GM23248 (cell line): ENCODE data around the gene PEG3. TPM values are rescaled to one million over a fixed set of nuclear protein-coding genes. Genes with fewer than 3 reads are reported as not detected.
"Not testable (repeated sequence)": the region's sequence is repeated elsewhere in the genome, so short reads cannot be mapped to it uniquely, and the experiment has no call there.

Experiments
- DNase-seq: peaks from one replicate; pipeline ENCODE4 v3.0.0-alpha.2; 2015
- H2AFZ ChIP-seq: fragments of 200-600 bp; sonication (generic); 2 replicates; pipeline ENCODE4 v1.6.1; 2016; ENCODE audit warnings: antibody characterized with exemption
- H3F3A ChIP-seq: fragments of 200-600 bp; sonication (generic); 2 replicates; pipeline ENCODE4 v1.6.1; 2016; ENCODE audit warnings: mild to moderate bottlenecking, antibody characterized with exemption, mixed run types; ENCODE audit not compliant: insufficient read depth
- H3K27ac ChIP-seq: fragments of 200-600 bp; sonication (generic); 2 replicates; pipeline ENCODE4 v1.5.1; 2016; ENCODE audit warnings: mild to moderate bottlenecking
- H3K27me3 ChIP-seq: fragments of 200-600 bp; sonication (generic); replicated peaks from 2 replicates; pipeline ENCODE4 v1.6.1; 2016; ENCODE audit warnings: mild to moderate bottlenecking; ENCODE audit not compliant: insufficient read depth
- H3K36me3 ChIP-seq: fragments of 200-600 bp; sonication (generic); 2 replicates; pipeline ENCODE4 v1.6.1; 2016; ENCODE audit warnings: low read depth, mild to moderate bottlenecking
- H3K4me1 ChIP-seq: fragments of 200-600 bp; sonication (generic); 2 replicates; pipeline ENCODE4 v1.6.1; 2016; ENCODE audit warnings: mild to moderate bottlenecking; ENCODE audit not compliant: insufficient read depth
- H3K4me2 ChIP-seq: fragments of 200-600 bp; sonication (generic); one replicate; pipeline ENCODE4 v1.6.1; 2016; ENCODE audit warnings: mild to moderate bottlenecking; ENCODE audit not compliant: unreplicated experiment
- H3K4me3 ChIP-seq: fragments of 200-600 bp; sonication (generic); 2 replicates; pipeline ENCODE4 v1.5.1; 2016; ENCODE audit warnings: mild to moderate bottlenecking
- H3K79me2 ChIP-seq: fragments of 200-600 bp; sonication (generic); 2 replicates; pipeline ENCODE4 v1.6.1; 2016; ENCODE audit warnings: mild to moderate bottlenecking; ENCODE audit not compliant: insufficient read depth
- H3K9ac ChIP-seq: fragments of 200-600 bp; sonication (generic); 2 replicates; pipeline ENCODE4 v1.6.1; 2016; ENCODE audit warnings: mild to moderate bottlenecking
- H3K9me2 ChIP-seq: fragments of 200-600 bp; sonication (generic); 2 replicates; pipeline ENCODE4 v1.6.1; 2016; ENCODE audit warnings: mixed run types, mild to moderate bottlenecking, moderate library complexity; ENCODE audit not compliant: insufficient read depth
- H3K9me3 ChIP-seq: fragments of 200-600 bp; sonication (generic); one replicate; pipeline ENCODE4 v1.6.1; 2017; ENCODE audit warnings: low read depth
- H4K20me1 ChIP-seq: fragments of 200-600 bp; sonication (generic); 2 replicates; pipeline ENCODE4 v1.6.0; 2016; ENCODE audit not compliant: insufficient read depth
- EZH2 ChIP-seq: fragments of 200-600 bp; sonication (generic); IDR thresholded peaks from 2 replicates; pipeline ENCODE4 v1.6.1; 2018; ENCODE audit warnings: antibody characterized with exemption, mild to moderate bottlenecking; ENCODE audit not compliant: insufficient read depth, poor library complexity, severe bottlenecking
- EZH2phosphoT487 ChIP-seq: fragments of 200-600 bp; sonication (generic); IDR thresholded peaks from 2 replicates; pipeline ENCODE4 v1.6.1; 2018; ENCODE audit warnings: antibody characterized with exemption, moderate library complexity, mild to moderate bottlenecking, low read depth; ENCODE audit not compliant: insufficient read depth
- WGBS, 2 experiments: methylation state at CpG; one replicate each; pipeline ENCODE4 v1.1.6; 2015 to 2017; ENCODE audit warnings: low lambda C conversion rate in 2 of 2, low coverage in 1 of 2; ENCODE audit errors: missing lambda C conversion rate in 2 of 2; 5-methylcytosine and 5-hydroxymethylcytosine counted together
- in situ Hi-C: fragments of 300-500 bp; cut with MboI; formaldehyde crosslinking; loops from 2 replicates; pipeline ENCODE4 v1.15.0; 2020
- polyA plus RNA-seq: library from polyadenylated mRNA; unstranded; fragments of >200 nt; fragmentation: Nextera tagmentation; extraction: Ambion mirVana; gene quantifications from 2 replicates; pipeline ENCODE4 v1.2.1, GENCODE V29; 2016
- total RNA-seq: library from RNA; depleted of rRNA; stranded (reverse); fragments of >200 nt; shearing (Covaris generic); gene quantifications from 2 replicates; pipeline ENCODE4 v1.2.3, GENCODE V29; 2014

Gene PEG3
- total and polyA plus RNA-seq, 2 experiments from 2014 or later, result 0.65 to 0.81 TPM

GRCh38 chr19:56858026-56858425 is 17.5 kb upstream of the PEG3 start:
- Histone ChIP-seq H3K9ac (no peak overlapping the region), H3K9me2 (no peaks in the 10 kb centered on the region), H3K9me3 (no peaks in the 10 kb centered on the region), H3K4me1 (no peaks in the 10 kb centered on the region), H3K79me2 (no peaks in the 10 kb centered on the region), H3K27ac (no peak overlapping the region), H2AFZ (no peak overlapping the region), H3K36me3 (no peaks in the 10 kb centered on the region), H3F3A (no peaks in the 10 kb centered on the region), H3K27me3 (no peaks in the 10 kb centered on the region), H4K20me1 (no peaks in the 10 kb centered on the region), H3K4me3 (no peak overlapping the region), H3K4me2 (no peak overlapping the region)
- DNase-seq, result no peak
- in situ Hi-C loops, result no loop called here
- TF ChIP-seq EZH2, result no peak
- no peak for TF ChIP-seq EZH2phosphoT487
- 14 to 31% methylated on average over 4 of the region's 4 CpGs for WGBS, 2 experiments

- H3K27me3 ChIP-seq, result no peaks in the 10 kb centered on the region
- no peaks in the 10 kb centered on the region for H3K79me2 ChIP-seq
- H3K9ac ChIP-seq, result no peak overlapping the region
- no peak for TF ChIP-seq EZH2
- TF ChIP-seq EZH2phosphoT487, result no peak
- no peaks in the 10 kb centered on the region for H3K9me3 ChIP-seq
- no peak overlapping the region for H3K4me3 ChIP-seq
- no peaks in the 10 kb centered on the region for H3K4me1 ChIP-seq
- H3K36me3 ChIP-seq, result no peaks in the 10 kb centered on the region
- H2AFZ ChIP-seq, result no peak overlapping the region
- in situ Hi-C loops, result no loop called here
- no peak overlapping the region for H3K4me2 ChIP-seq
- 13 to 18% methylated on average over 3 of the region's 3 CpGs for WGBS, 2 experiments
- DNase-seq, result no peak
- H3K9me2 ChIP-seq, result no peaks in the 10 kb centered on the region
- no peak overlapping the region for H3K27ac ChIP-seq
- H3F3A ChIP-seq, result no peaks in the 10 kb centered on the region
- no peaks in the 10 kb centered on the region for H4K20me1 ChIP-seq
These were observed 16.3 kb upstream of the PEG3 start for GRCh38 chr19:56856822-56857221.

GRCh38 chr19:56852361-56852760 is 11.8 kb upstream of the PEG3 start:
- H3K27ac ChIP-seq, H3K36me3 ChIP-seq, H3F3A ChIP-seq, H3K4me1 ChIP-seq, H3K4me2 ChIP-seq, H2AFZ ChIP-seq, H3K79me2 ChIP-seq, H3K4me3 ChIP-seq, H3K9me3 ChIP-seq, in situ Hi-C loops, H3K27me3 ChIP-seq, H3K9me2 ChIP-seq, H4K20me1 ChIP-seq, DNase-seq, H3K9ac ChIP-seq: not testable (repeated sequence)
- WGBS, 2 experiments, result 33 to 36% methylated on average over 2 of the region's 2 CpGs

- 17 to 18% methylated on average over 4 of the region's 4 CpGs for WGBS, 2 experiments
- in situ Hi-C loops, result no loop called here
- no peak overlapping the region for H3K4me3 ChIP-seq
- H3F3A ChIP-seq, result no peaks in the 10 kb centered on the region
- H3K79me2 ChIP-seq, result no peaks in the 10 kb centered on the region
- H3K27me3 ChIP-seq, result no peaks in the 10 kb centered on the region
- no peak overlapping the region for H3K9ac ChIP-seq
- H3K27ac ChIP-seq, result no peak overlapping the region
- no peaks in the 10 kb centered on the region for H3K4me1 ChIP-seq
- no peaks in the 10 kb centered on the region for H4K20me1 ChIP-seq
- H3K9me2 ChIP-seq, result no peaks in the 10 kb centered on the region
- DNase-seq, result no peak
- H3K36me3 ChIP-seq, result no peaks in the 10 kb centered on the region
- H3K4me2 ChIP-seq, result no peak overlapping the region
- no peak overlapping the region for H2AFZ ChIP-seq
- TF ChIP-seq EZH2, result no peak
- no peak for TF ChIP-seq EZH2phosphoT487
- no peaks in the 10 kb centered on the region for H3K9me3 ChIP-seq
These were observed 7.6 kb upstream of the PEG3 start for GRCh38 chr19:56848166-56848565.

GRCh38 chr19:56842412-56842811 is 1.9 kb upstream of the PEG3 start:
- no peak overlapping the region for H3K9ac ChIP-seq
- no peaks in the 10 kb centered on the region for H3K4me1 ChIP-seq
- no peak overlapping the region for H2AFZ ChIP-seq
- H3K4me2 ChIP-seq, result no peak overlapping the region
- no peak for DNase-seq
- TF ChIP-seq EZH2phosphoT487 (no peak), EZH2 (no peak)
- in situ Hi-C loops, result no loop called here
- H3K9me2 ChIP-seq, result no peaks in the 10 kb centered on the region
- no peaks in the 10 kb centered on the region for H4K20me1 ChIP-seq
- no peak overlapping the region for H3K27ac ChIP-seq
- no peaks in the 10 kb centered on the region for H3F3A ChIP-seq
- no peak overlapping the region for H3K4me3 ChIP-seq
- H3K9me3 ChIP-seq, result no peaks in the 10 kb centered on the region
- no peaks in the 10 kb centered on the region for H3K27me3 ChIP-seq
- H3K36me3 ChIP-seq, result no peaks in the 10 kb centered on the region
- 36 to 44% methylated on average over 1 of the region's 1 CpG for WGBS, 2 experiments
- H3K79me2 ChIP-seq, result no peaks in the 10 kb centered on the region
